Measurements from ENCODE around the gene SCLY. TPM values are rescaled to one million over a fixed set of nuclear protein-coding genes. Genes with fewer than 3 reads are reported as not detected.

SCLY gene
- total and polyA plus RNA-seq, 4 donors, result 7.8 to 16.1 (median 12.1) TPM

- ATAC-seq (ENCODE audit: insufficient read depth, low FRiP score) (no peak), DNase-seq (no peak)
- Histone ChIP-seq H3K36me3 (ENCODE audit: control insufficient read depth in 4 of 4, insufficient read depth in 4 of 4, low read length in 4 of 4) (peaks cover 4 to 23% (median 9%) of the 10 kb centered on the region in 4 donors), H3K27me3 (ENCODE audit: control insufficient read depth in 3 of 3, insufficient read depth in 3 of 3, low read length in 2 of 3) (no peaks in the 10 kb centered on the region), H3K9me3 (ENCODE audit: control insufficient read depth in 4 of 4, insufficient read depth in 3 of 4, low read length in 3 of 4) (peaks cover 0 to 4% (median 0%) of the 10 kb centered on the region in 4 donors), H3K27ac (ENCODE audit: low read depth in 1 of 2, low read length in 1 of 2) (no peak overlapping the region), H3K9ac (ENCODE audit: insufficient read depth in 1 of 2, low read length in 2 of 2) (no peak overlapping the region), H3K4me3 (no peak overlapping the region), H3K4me1 (ENCODE audit: control insufficient read depth in 5 of 5, insufficient read depth in 5 of 5, low read length in 5 of 5) (no peaks in the 10 kb centered on the region)
- 92 to 93% methylated on average over 9 of the region's 9 CpGs for WGBS, 2 donors
- TF ChIP-seq, protein P1, sequence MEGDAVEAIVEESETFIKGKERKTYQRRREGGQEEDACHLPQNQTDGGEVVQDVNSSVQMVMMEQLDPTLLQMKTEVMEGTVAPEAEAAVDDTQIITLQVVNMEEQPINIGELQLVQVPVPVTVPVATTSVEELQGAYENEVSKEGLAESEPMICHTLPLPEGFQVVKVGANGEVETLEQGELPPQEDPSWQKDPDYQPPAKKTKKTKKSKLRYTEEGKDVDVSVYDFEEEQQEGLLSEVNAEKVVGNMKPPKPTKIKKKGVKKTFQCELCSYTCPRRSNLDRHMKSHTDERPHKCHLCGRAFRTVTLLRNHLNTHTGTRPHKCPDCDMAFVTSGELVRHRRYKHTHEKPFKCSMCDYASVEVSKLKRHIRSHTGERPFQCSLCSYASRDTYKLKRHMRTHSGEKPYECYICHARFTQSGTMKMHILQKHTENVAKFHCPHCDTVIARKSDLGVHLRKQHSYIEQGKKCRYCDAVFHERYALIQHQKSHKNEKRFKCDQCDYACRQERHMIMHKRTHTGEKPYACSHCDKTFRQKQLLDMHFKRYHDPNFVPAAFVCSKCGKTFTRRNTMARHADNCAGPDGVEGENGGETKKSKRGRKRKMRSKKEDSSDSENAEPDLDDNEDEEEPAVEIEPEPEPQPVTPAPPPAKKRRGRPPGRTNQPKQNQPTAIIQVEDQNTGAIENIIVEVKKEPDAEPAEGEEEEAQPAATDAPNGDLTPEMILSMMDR (IDR thresholded peaks at IDR 0.05; ENCODE audit: control extremely low read depth, extremely low read depth), result no peak
Measured at GRCh38 chr2:238025741-238026360, 35.0 kb upstream of the SCLY start.

- Histone ChIP-seq H3K9ac (ENCODE audit: insufficient read depth in 1 of 2, low read length in 2 of 2) (no peak overlapping the region), H3K9me3 (ENCODE audit: control insufficient read depth in 4 of 4, insufficient read depth in 3 of 4, low read length in 3 of 4) (peaks cover 0 to 4% (median 0%) of the 10 kb centered on the region in 4 donors), H3K4me3 (no peak overlapping the region), H3K4me1 (ENCODE audit: control insufficient read depth in 5 of 5, insufficient read depth in 5 of 5, low read length in 5 of 5) (no peaks in the 10 kb centered on the region), H3K27ac (ENCODE audit: low read depth in 1 of 2, low read length in 1 of 2) (no peak overlapping the region), H3K36me3 (ENCODE audit: control insufficient read depth in 4 of 4, insufficient read depth in 4 of 4, low read length in 4 of 4) (peaks cover 4 to 27% (median 10%) of the 10 kb centered on the region in 4 donors), H3K27me3 (ENCODE audit: control insufficient read depth in 3 of 3, insufficient read depth in 3 of 3, low read length in 2 of 3) (no peaks in the 10 kb centered on the region)
- 72 to 80% methylated on average over 4 of the region's 4 CpGs for WGBS, 2 donors
- TF ChIP-seq, protein P1 (IDR thresholded peaks at IDR 0.05; ENCODE audit: control extremely low read depth, extremely low read depth), result no peak
- ATAC-seq (ENCODE audit: insufficient read depth, low FRiP score) (no peak), DNase-seq (no peak)
Measured at GRCh38 chr2:238027058-238027457, 33.7 kb upstream of the SCLY start.

- Histone ChIP-seq H3K27me3 (ENCODE audit: control insufficient read depth in 3 of 3, insufficient read depth in 3 of 3, low read length in 2 of 3) (no peaks in the 10 kb centered on the region), H3K4me3 (no peak overlapping the region), H3K4me1 (ENCODE audit: control insufficient read depth in 5 of 5, insufficient read depth in 5 of 5, low read length in 5 of 5) (peaks cover 0 to under 1% (median 0%) of the 10 kb centered on the region in 5 donors), H3K36me3 (ENCODE audit: control insufficient read depth in 4 of 4, insufficient read depth in 4 of 4, low read length in 4 of 4) (peaks cover 4 to 32% (median 10%) of the 10 kb centered on the region in 4 donors), H3K9ac (ENCODE audit: insufficient read depth in 1 of 2, low read length in 2 of 2) (no peak overlapping the region), H3K27ac (ENCODE audit: low read depth in 1 of 2, low read length in 1 of 2) (no peak overlapping the region), H3K9me3 (ENCODE audit: control insufficient read depth in 4 of 4, insufficient read depth in 3 of 4, low read length in 3 of 4) (peaks cover 0 to 4% (median 0%) of the 10 kb centered on the region in 4 donors)
- TF ChIP-seq, protein P1 (IDR thresholded peaks at IDR 0.05; ENCODE audit: control extremely low read depth, extremely low read depth), result no peak
- DNase-seq (no peak), ATAC-seq (ENCODE audit: insufficient read depth, low FRiP score) (no peak)
- 48 to 76% methylated on average over 9 of the region's 9 CpGs for WGBS, 2 donors
Measured at GRCh38 chr2:238027591-238028415, 33.0 kb upstream of the SCLY start.
